Endothelial cell (in vitro differentiated cells): Measurements from ENCODE around the gene MYO1D. TPM values are rescaled to one million over a fixed set of nuclear protein-coding genes. Genes with fewer than 3 reads are reported as not detected.
A peak's percentile ranks its signal among the peaks of the same experiment; 100 is the strongest.

ENCODE experiments used
- DNase-seq: peaks from one replicate; pipeline ENCODE4 v3.0.0; 2021; ENCODE audit warnings: low spot score
- H3K27ac Mint-ChIP-seq: one replicate; pipeline ENCODE4 v1.8.0; 2021; ENCODE audit warnings: mixed read lengths, inconsistent platforms; ENCODE audit not compliant: unreplicated experiment
- H3K27me3 Mint-ChIP-seq: one replicate; pipeline ENCODE4 v1.8.0; 2021; ENCODE audit warnings: mild to moderate bottlenecking, moderate library complexity, mixed read lengths, inconsistent platforms; ENCODE audit not compliant: unreplicated experiment
- H3K36me3 Mint-ChIP-seq: one replicate; pipeline ENCODE4 v1.8.0; 2021; ENCODE audit warnings: mild to moderate bottlenecking, low read depth, mixed read lengths, inconsistent platforms; ENCODE audit not compliant: unreplicated experiment
- H3K4me1 Mint-ChIP-seq: one replicate; pipeline ENCODE4 v1.8.0; 2021; ENCODE audit warnings: mild to moderate bottlenecking, mixed read lengths, inconsistent platforms; ENCODE audit not compliant: unreplicated experiment
- H3K4me3 Mint-ChIP-seq: one replicate; pipeline ENCODE4 v1.8.0; 2021; ENCODE audit warnings: mild to moderate bottlenecking, mixed read lengths, inconsistent platforms; ENCODE audit not compliant: unreplicated experiment
- H3K9me3 Mint-ChIP-seq: one replicate; pipeline ENCODE4 v1.8.0; 2021; ENCODE audit warnings: mixed read lengths, inconsistent platforms; ENCODE audit not compliant: unreplicated experiment
- total RNA-seq: library from RNA; stranded (reverse); fragmentation: NEBNext Ultra II Directional; extraction: Animal tissue kit (Norgen Biotek cat#: 25700); gene quantifications from one replicate; pipeline ENCODE4 v1.2.1, GENCODE V29; 2021; ENCODE audit not compliant: unreplicated experiment
- TF ChIP-seq, protein P1 (sequence below): fragments of 200-600 bp; sonication (generic); IDR thresholded peaks from one replicate; pipeline ENCODE4 v1.5.0; 2021; ENCODE audit warnings: antibody characterized with exemption; ENCODE audit not compliant: unreplicated experiment

The MYO1D gene
- total RNA-seq, 1 donor from 2014 or later = 26.4 TPM

GRCh38 chr17:32443827-32444300 lies 433.1 kb downstream of the MYO1D start:
- H3K4me1 Mint-ChIP-seq = peaks cover 16% of the 10 kb centered on the region
- no peak overlapping the region for H3K27ac Mint-ChIP-seq
- peaks cover 4% of the 10 kb centered on the region for H3K36me3 Mint-ChIP-seq
- no peaks in the 10 kb centered on the region for H3K9me3 Mint-ChIP-seq
- H3K27me3 Mint-ChIP-seq = peaks cover 3% of the 10 kb centered on the region
- H3K4me3 Mint-ChIP-seq = peak overlapping the region; percentile 88
- TF ChIP-seq, protein P1, sequence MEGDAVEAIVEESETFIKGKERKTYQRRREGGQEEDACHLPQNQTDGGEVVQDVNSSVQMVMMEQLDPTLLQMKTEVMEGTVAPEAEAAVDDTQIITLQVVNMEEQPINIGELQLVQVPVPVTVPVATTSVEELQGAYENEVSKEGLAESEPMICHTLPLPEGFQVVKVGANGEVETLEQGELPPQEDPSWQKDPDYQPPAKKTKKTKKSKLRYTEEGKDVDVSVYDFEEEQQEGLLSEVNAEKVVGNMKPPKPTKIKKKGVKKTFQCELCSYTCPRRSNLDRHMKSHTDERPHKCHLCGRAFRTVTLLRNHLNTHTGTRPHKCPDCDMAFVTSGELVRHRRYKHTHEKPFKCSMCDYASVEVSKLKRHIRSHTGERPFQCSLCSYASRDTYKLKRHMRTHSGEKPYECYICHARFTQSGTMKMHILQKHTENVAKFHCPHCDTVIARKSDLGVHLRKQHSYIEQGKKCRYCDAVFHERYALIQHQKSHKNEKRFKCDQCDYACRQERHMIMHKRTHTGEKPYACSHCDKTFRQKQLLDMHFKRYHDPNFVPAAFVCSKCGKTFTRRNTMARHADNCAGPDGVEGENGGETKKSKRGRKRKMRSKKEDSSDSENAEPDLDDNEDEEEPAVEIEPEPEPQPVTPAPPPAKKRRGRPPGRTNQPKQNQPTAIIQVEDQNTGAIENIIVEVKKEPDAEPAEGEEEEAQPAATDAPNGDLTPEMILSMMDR = no peak
- no peak for DNase-seq

Other genes starting within 250 kb of the MYO1D start
- 84.2 TPM for gene TMEM98, start 51.0 kb upstream of the MYO1D start, total RNA-seq
- not detected for gene SPACA3, start 114.7 kb upstream of the MYO1D start, total RNA-seq